ENCODE measurements around the gene C19orf44.

The C19orf44 gene

GRCh38 chr19:16518483-16519229 lies 22.5 kb downstream of the C19orf44 start:
- DNase-seq = no peak

- DNase-seq = no peak
These were observed 23.1 kb downstream of the C19orf44 start for GRCh38 chr19:16519230-16519687.

GRCh38 chr19:16520074-16520973 lies 24.1 kb downstream of the C19orf44 start:
- no peak for DNase-seq

- no peak for DNase-seq
These were observed 24.9 kb downstream of the C19orf44 start for GRCh38 chr19:16520986-16521624.

GRCh38 chr19:16521715-16522289 lies 25.6 kb downstream of the C19orf44 start:
- no peak for DNase-seq

- no peak for DNase-seq
These were observed 26.6 kb downstream of the C19orf44 start for GRCh38 chr19:16522559-16523377.

- DNase-seq = no peak
These were observed 29.0 kb downstream of the C19orf44 start for GRCh38 chr19:16524991-16525734.

- DNase-seq = no peak
These were observed 29.7 kb downstream of the C19orf44 start for GRCh38 chr19:16525751-16526481.

GRCh38 chr19:16527334-16527935 lies 31.2 kb downstream of the C19orf44 start:
- no peak for DNase-seq

GRCh38 chr19:16527971-16528521 lies 31.9 kb downstream of the C19orf44 start:
- DNase-seq = peak in 1 of 2 donors; percentile 10

- no peak for DNase-seq
These were observed 33.4 kb downstream of the C19orf44 start for GRCh38 chr19:16529466-16530144.

- DNase-seq = no peak
These were observed 34.6 kb downstream of the C19orf44 start for GRCh38 chr19:16530540-16531379.

GRCh38 chr19:16531380-16531669 lies 35.1 kb downstream of the C19orf44 start:
- no peak for DNase-seq

GRCh38 chr19:16532440-16533234 lies 36.4 kb downstream of the C19orf44 start:
- DNase-seq = no peak

GRCh38 chr19:16535381-16535780 lies 39.2 kb downstream of the C19orf44 start:
- no peak for DNase-seq

GRCh38 chr19:16536130-16536529 lies 39.9 kb downstream of the C19orf44 start:
- DNase-seq = no peak

GRCh38 chr19:16537111-16537510 lies 40.9 kb downstream of the C19orf44 start:
- no peak for DNase-seq

GRCh38 chr19:16540948-16541347 lies 44.8 kb downstream of the C19orf44 start:
- DNase-seq = no peak
